ENCODE results near the gene FOXL2. TPM values are rescaled to one million over a fixed set of nuclear protein-coding genes. Genes with fewer than 3 reads are reported as not detected.
A peak's percentile ranks its signal among the peaks of the same experiment; 100 is the strongest.

The FOXL2 gene
- total RNA-seq, 1 donor from 2014 or later, result not detected

- peak; percentile 97 for TF ChIP-seq CTCF (IDR thresholded peaks at IDR 0.05)
- peaks cover 46% of the 10 kb centered on the region for H3K4me1 ChIP-seq
- no peak overlapping the region for H3K27ac ChIP-seq
- no peaks in the 10 kb centered on the region for H3K9me3 ChIP-seq
- DNase-seq (peak; percentile 82), ATAC-seq (peak; percentile 87 to 89)
- intact Hi-C loops (cut with DNase I), result no loop called here
- H3K36me3 ChIP-seq, result no peaks in the 10 kb centered on the region
- peak overlapping the region; percentile 47 for H3K4me3 ChIP-seq
- peaks cover 66% of the 10 kb centered on the region for H3K27me3 ChIP-seq (ENCODE audit: low read depth)
Measured at GRCh38 chr3:138935863-138936740, 10.8 kb downstream of the FOXL2 start.

- TF ChIP-seq CTCF (IDR thresholded peaks at IDR 0.05), result no peak
- Histone ChIP-seq H3K4me3 (peak overlapping the region; percentile 47), H3K36me3 (no peaks in the 10 kb centered on the region), H3K27ac (no peak overlapping the region), H3K9me3 (no peaks in the 10 kb centered on the region), H3K27me3 (ENCODE audit: low read depth) (peaks cover 60% of the 10 kb centered on the region), H3K4me1 (peaks cover 46% of the 10 kb centered on the region)
- DNase-seq (no peak), ATAC-seq (peak in 1 of 2 donors; percentile 2)
- intact Hi-C loops (cut with DNase I), result no loop called here
Measured at GRCh38 chr3:138935505-138935862, 11.5 kb downstream of the FOXL2 start.

- Histone ChIP-seq H3K4me1 (peaks cover 37% of the 10 kb centered on the region), H3K36me3 (no peaks in the 10 kb centered on the region), H3K27ac (no peak overlapping the region), H3K9me3 (no peaks in the 10 kb centered on the region), H3K4me3 (no peak overlapping the region), H3K27me3 (ENCODE audit: low read depth) (peaks cover 47% of the 10 kb centered on the region)
- ATAC-seq (no peak), DNase-seq (no peak)
- intact Hi-C loops (cut with DNase I), result no loop called here
- TF ChIP-seq CTCF (IDR thresholded peaks at IDR 0.05), result no peak
Measured at GRCh38 chr3:138933981-138934691, 12.8 kb downstream of the FOXL2 start.

- intact Hi-C loops (cut with DNase I), result no loop called here
- peaks cover 37% of the 10 kb centered on the region for H3K27me3 ChIP-seq (ENCODE audit: low read depth)
- no peak for TF ChIP-seq CTCF (IDR thresholded peaks at IDR 0.05)
- ATAC-seq (no peak), DNase-seq (no peak)
- H3K9me3 ChIP-seq, result no peaks in the 10 kb centered on the region
- no peak overlapping the region for H3K4me3 ChIP-seq
- no peaks in the 10 kb centered on the region for H3K36me3 ChIP-seq
- no peak overlapping the region for H3K27ac ChIP-seq
- peaks cover 27% of the 10 kb centered on the region for H3K4me1 ChIP-seq
Measured at GRCh38 chr3:138933068-138933668, 13.8 kb downstream of the FOXL2 start.

- Histone ChIP-seq H3K9me3 (no peaks in the 10 kb centered on the region), H3K4me3 (no peak overlapping the region), H3K27ac (no peak overlapping the region), H3K4me1 (no peaks in the 10 kb centered on the region), H3K27me3 (ENCODE audit: low read depth) (no peaks in the 10 kb centered on the region), H3K36me3 (no peaks in the 10 kb centered on the region)
- no peak for DNase-seq
- TF ChIP-seq CTCF (IDR thresholded peaks at IDR 0.05), result no peak
- intact Hi-C loops (cut with DNase I), result no loop called here
- ATAC-seq, result no peak
Measured at GRCh38 chr3:138928727-138929372, 18.1 kb downstream of the FOXL2 start.

Data from lower lobe of right lung (tissue), 2 donors.